Ammon's horn (tissue), 1 donor: ENCODE data around the gene CTBP2.

Experiments
- DNase-seq: peaks from one replicate; pipeline ENCODE4 v3.0.0-alpha.2; 2016; ENCODE audit warnings: low spot score

Gene CTBP2

DNA sequence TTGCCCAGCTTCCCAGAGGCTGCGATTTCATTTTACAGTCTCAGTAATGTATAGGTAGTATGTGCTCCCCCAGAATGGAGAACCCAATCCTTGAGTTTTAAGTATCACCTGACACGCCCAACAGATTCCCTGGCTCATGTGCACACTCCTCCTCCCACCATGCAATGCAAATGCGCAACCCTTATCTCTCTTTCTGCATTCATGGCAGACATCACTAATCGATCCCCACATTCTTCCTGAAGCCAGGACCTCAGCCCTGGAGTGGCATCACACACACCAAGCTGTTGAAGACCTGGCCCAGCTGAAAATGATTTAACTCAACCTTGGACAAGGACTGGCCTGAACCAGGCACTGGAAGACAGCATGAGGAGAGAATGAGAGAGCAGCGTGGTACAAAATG lies 150.0 kb downstream of the CTBP2 start:
- no peak for DNase-seq

DNA sequence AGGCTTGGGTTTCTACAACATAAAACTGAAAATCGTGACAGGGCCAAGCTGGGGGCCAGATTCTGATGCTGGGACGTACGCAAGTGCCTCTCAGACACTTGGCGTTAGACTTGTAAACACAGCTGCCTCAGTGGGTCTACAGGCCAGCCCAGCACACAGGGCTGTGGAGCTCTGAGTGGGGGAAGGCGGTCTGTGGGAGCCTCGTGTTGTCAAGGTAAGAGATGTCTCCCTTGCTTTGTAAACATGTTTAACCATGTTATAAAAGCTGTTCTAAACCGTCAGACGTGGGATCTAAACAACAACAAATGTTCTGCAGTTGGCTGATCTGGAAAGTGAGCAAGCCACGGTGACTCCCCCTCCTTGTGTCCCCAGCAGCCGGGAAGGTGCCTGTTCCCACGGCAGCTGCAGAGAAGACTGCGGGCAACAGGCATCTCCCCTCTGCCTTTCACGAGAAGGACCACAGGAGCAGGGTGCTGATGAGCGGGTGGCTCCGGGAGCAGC lies 150.7 kb downstream of the CTBP2 start:
- peak; percentile 49 for DNase-seq

DNA sequence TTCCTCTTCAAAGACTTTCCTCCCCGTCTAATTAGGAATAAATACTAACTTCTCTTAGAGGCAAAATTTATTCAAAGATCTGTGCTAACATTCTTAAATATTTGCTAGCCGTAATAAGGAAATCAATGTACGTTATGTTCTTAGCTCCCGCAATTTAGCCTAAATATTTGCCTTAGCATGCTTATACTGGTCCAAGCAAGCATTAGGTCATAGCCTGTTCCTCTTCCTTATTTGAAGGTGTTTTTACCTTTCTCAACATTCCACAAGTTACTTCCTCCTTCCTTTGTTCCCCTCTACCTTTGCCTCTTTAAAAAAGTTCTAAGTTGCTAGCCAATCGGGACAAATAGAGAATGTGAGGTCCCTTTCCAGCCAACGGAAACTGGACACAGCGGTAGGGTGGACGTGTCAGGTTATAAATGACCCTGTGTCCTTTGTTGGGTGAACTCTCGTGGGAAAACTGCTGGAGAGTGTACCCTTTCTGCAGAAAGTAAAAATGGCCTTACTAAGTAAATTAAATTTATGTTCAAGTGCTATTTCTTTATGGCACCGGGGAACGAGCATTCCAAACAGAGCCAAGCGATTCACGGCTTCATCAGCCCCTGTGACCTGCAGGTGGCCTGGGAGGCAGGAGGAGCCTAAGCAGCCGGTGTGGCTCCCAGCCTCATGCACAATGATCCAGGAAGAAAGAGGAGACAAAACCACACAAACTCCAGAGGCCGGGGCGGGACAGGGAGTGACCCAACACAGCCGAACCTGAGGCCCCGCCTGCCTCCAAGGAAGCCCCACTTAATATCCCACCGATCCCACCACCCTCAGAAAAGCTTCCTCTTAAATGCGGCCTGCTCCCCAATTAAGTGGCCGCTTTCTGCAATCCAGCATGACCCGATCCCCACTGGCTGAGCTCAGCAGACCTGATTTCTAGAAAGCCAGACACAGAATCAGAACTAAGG lies 151.4 kb downstream of the CTBP2 start:
- DNase-seq: no peak

DNA sequence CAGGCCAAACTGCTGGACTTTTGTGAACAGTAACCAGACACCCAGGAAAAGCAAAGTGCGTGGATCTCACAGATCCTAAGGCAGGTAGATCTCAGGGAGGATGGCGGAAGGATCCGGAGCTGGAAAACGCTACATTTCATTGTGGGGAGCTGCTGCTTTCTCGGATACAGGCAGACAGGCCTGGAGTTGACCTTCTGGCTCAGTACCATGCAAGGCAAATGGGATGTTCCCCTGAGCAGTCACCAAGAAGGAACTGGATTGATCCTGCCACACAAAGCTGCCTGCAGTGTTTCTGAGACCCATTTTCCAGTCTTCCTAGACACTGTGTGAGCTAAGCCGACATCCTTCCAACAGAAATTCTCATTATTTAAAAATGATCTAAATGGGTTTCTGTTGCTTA lies 152.9 kb downstream of the CTBP2 start:
- DNase-seq: no peak

DNA sequence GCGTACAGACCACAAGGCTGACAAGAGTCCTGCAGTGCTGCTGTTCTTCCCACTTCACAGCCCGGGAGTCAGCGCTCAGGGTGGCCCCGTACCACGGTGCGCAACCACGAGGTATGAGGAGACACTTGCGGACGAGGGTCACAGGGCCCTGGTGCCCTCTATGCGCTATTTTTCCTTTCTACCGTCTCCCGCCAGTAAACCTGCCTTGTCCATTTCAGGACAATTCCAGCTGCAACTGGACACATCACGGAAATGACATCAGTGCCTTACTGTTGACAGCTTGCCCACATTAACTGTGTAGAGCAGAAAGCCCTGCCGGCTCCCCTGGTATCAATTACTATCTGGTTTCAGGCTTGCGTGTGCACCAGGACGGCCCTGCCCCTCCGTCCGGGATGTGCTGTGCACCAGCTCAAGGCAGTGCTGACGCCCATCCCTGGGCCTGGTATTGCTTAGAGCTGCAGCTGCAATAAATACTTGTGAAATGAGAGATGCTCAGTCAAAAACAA lies 153.4 kb downstream of the CTBP2 start:
- DNase-seq: no peak

DNA sequence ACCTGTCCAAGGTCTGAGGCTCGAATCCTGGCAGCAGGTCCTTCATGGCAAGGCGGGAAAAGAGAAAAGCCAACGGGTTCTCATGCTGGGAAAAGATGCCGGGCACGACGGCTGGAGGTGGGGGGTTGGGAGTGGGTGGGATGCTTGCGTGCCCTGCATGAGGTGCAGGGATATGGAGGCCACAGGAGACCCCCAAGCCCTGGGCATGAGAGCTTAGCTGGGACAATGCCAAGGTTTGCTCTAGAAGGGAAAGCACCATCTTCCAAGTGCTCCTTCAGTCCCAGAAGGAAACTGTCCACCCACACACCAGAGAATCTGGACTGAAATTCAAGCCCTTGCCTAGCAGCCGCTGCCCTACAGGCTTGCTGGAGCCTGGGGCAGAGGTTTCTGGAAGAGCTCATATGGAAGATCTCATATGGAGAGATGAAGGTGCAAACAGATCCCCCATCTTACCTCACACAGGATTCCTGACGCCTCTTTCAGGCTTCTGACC lies 154.1 kb downstream of the CTBP2 start:
- DNase-seq: no peak

DNA sequence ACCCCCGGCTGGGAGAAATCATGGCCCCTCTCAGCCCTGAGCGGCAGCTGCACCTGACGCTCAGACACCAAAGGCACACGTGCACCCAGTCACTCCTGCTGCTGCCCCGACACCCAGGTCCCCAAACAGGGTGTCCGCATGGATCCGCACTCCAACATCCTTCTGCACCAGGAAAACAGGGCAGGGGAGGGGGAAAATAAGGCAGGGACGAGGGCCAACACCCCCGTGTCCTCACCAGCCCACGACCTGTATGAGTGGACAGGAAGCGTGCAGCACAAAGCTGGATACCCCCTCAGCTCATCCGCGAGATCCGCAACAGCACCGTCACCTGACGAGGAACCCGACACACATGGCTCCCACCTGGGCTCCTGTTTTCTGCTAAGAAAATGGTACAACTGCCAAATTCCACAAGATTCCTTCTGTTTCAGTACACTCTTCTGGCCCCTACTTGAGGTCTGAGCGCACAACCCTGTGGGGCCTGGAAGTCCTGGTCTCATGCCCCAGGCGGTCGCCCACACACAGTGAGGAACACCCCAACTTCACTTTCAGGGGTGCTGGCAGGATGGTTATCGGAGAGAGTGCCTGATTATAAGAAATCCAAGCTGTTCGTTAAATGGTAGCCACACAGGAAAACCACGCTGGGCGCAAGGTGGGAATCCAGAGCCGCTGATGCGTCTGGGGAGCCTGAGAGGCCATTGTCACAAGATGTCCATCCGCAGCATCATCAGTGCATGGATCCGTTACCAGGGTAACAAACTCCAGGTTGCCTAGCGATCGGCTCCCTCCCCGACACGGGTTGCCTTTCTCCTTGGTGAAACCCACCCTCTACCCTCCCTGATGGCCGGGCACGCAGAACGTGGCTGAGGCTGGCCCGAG lies 154.8 kb downstream of the CTBP2 start:
- DNase-seq: peak; percentile 59

DNA sequence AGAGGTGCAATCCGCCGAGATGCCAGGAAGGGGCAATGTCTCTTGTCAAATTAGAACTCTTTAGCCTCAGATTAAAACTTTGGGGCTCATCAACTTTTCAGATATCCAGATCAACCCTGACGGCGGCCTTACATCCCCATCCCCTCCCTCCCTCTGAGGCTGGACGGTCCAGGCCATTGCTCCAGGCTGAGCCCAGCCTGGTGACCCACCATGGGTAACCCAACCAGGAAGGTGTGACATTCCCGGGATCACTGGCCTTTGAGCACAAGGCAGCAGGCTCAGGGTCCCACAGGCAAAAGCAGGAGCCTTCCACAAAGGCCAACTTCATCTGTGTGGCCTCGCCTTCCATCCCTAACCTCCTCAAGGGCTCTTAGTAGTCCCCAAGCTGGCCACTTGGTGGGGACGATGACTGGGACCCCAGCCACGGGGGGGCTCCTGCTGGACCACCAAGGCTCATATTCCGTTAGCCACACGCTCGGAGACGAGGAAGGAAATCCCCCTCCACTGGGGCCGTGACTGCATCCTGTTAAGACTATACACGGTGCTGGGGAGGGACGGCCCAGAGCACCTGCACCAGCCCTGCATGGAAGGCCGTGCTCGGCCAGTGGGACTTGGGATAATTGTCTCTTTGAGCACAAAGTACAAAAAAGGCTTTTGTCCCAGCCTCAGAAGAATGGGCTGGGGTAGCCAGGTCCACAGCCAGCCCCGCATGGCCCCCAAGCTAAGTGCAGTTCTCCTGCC lies 155.6 kb downstream of the CTBP2 start:
- DNase-seq: no peak

DNA sequence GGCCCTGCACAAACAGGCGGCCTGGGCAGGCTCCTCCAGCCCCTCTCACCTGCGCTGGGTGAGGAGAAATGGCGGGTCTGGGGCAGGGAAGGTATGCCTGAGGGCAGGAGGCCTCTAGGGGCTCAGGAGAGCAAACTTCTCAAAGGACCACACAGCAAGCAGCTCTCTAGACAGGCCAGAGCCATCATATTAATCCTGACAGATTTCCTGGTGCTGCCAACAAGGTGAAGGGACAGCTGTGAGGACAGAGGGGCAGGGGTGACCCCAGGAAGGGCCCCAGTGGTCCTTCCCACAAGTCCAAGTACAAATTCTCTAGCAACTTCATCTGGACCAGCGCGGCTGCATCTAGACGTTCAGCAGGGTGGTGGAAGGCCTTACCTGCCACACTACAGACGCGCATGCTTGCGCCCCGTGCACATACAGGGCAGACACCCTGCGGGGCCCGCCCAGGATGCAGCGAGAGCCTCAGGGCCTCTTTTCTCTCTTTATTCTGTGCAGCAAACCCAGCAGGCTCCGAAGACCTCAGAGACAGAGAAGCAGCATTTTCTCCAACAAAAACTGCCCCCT lies 156.4 kb downstream of the CTBP2 start:
- DNase-seq: no peak

DNA sequence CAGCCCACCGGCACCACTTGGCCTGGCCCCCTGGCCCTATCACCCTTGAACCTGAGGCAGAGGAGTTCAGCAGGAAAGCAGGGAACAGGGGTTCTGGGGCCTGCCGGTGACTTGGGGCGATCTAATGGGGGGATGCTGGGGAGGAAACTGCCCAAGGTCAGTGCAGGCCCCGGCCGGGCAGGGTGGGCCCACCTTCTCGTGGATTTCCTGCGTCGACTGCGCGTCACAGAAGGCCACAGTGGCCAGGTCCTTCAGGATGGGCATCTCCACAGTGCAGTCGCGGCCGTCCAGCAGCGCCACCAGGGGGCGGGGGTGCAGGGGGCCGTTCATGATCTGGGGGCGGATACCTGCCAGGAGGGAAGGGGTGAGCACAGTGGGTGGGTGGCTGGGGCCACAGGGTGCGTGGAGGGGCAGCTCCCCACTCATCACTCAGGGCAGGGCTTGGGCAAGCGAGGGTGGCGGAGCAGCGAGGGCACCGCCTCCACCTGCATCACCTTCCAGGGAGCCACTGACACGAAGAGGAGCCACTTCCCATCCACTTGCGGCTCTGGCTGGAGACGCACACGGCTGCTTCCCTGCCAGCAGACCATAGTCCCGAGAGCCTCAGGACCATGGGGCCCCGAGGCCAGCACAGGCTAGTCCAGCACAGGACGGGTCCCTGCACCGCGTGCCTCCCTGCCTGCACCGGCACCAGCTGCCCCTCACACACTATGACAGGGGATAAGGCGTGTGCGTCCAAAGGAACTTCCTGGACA lies 157.0 kb downstream of the CTBP2 start:
- DNase-seq: no peak

DNA sequence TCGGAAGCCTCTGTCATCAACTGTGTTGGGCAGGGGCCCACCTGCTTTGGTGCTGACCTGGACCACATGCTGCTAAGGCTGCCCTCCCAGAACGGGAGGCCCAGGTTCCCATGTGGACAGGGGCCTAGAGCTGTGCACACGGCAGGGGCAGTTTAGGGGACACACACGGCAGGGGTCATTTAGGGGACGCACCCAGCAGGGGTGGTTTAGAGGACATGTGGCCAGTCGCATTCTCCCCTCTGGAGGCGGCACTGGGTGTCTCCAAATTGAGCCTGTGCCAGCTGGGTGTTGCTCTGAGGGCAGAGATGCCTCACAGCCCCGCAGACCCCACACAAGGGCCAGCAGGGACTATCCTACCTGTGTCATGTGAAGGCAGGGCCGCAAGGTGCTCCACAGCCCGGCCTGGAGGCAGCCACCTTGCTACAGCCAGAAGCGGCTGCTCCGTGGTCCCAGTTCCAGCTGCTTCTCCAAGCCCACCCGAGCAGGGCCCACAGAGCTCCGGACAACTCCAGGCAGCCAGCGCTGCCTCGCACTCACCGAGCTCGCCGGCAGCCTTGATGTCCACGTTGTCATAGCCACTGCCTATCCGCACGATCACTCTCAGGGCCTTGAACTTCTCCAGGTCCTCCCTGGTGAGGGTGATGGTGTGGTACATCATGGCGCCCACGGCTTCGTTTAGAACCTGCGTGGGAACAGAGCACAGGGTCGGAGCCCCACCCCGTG lies 157.8 kb downstream of the CTBP2 start:
- no peak for DNase-seq

DNA sequence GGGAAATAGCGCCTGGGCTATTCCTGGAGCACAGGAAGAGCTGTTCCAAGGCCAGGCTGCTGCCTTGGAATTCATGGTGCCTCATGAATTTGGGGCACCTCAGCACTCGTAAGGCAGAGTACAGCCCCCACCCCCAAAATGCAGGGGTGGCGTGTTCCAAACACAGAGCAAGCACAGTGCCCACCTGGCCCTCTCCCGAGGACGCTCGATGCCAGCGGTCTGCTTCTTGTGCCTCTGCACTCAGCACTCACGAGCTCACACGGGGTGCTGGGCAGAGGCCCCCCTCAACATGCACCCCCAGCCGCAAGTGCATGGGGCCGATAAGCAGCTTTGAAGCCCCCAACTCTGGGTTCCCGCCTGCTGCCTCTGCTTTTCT lies 158.3 kb downstream of the CTBP2 start:
- no peak for DNase-seq

DNA sequence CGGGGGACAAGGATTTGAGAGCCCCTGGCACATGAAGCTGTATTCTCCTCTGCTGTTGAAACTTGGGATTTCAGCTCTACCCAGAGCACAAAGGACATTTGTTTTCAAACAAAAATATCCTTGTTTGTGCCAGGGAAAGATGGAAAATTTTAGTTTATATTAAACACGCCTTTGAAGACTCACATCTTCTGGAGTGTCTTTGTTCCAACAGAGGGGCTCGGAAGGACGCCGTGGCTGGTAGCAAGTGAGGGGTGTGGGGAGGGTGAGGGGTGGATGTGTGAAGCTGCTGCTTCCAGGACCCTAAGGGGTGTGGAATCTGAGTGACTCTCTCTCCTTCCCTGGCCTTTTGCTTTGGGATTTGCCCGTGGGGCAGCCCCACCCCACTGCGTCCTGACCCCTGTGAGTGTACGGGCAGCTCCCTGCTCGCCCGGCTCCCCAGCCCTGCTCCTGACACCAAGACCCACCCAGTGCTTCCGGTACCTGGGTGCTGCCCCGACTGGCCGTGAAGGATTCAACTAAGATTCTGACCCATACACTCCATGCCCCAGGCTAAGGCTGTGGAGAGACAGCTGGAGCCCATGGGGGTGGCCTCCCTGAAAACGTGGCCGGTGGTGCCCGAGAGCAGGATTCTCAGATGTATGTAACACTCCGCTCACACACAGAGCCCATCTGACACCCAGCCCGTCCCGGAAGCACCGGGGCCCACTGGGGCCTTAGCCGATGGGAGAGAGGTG lies 158.9 kb downstream of the CTBP2 start:
- DNase-seq: peak; percentile 51

DNA sequence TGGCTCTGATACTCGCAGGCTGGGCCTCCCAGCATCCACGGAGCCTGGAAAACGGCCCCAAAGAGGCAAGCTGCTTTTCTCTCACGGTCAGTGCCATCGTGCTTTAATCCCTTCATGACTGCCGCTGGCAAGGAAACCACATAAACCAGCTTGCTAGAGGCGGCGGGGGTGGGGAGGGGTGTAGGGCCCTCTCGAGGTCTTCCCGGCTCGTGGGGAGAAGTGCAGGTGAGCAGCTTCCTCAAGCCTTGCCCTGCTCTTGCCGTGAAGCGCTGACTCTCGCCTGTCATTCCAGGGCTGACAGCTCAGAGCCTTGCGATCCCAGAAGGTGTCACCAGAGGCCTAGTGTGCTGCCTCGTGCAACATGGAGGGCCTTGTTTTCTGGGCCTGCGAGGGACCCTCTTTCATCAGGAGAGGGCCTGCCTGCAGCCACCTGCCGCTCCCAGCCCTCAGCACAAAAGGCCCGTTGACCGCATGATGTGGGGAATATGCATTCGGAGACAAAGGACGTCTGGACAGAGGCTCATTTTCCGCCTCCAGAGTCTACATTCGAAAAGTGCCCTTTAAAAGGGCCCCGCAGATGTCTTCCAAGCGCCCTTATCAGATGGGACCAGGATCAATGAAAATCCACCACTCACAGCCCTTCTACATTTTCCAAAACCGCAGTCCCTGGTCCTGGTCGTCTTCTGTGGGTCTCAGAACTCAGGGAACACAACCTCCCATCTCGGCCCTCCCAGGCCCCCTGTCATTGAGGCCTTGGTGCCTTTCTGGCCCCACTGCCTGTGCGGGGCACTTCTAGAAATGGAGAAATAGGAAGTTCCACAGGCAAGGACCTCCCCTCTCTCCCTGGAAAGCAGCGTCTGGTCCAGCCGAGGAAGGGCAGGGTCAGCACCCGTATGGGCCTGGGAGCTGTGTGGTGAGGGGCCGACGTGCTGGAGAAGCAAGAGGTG lies 159.7 kb downstream of the CTBP2 start:
- peak; percentile 74 for DNase-seq

DNA sequence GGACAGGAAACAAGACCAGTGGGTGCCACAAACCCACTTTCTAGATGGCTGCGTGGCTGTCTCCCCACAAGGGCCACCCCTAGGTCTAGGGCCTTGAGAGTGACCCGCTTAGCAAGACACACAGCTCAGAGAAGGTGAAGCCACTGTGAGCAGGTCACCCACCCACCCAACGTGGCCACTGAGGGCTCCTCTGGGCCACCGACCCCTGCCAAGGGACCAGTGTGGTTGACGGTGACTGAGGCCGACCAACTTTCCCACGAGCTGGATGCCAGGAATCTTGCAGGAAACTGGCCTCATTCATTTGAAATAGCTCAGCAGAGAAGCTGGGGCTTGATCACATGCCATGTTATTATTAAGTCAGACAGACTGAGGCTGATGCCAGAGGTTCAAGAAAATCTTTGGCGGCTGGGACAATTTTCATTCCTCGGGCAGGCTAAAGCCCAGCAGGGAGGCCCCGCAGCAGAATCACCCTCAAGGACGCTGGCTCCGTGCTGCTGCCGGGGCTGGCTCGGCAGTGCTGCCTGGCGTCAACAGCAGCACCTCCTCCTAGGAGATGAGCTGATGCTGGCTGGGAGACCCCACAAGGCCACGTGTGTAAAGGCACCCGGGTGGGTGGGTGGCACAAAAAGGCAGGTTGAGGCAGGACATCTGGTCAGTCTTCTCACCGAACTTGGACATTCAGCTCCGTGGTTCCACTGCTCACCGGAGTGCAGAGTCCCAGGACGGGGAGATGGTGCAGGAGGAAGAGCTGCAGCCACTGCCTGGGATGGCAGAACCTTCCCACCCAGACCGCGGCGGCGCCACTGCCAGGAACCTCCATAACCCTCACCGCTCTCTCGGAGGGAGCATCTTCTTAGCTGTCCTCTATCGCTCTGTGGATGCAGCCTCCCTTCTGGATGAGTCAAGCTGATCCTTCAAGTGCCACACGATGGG lies 160.7 kb downstream of the CTBP2 start:
- peak; percentile 72 for DNase-seq

DNA sequence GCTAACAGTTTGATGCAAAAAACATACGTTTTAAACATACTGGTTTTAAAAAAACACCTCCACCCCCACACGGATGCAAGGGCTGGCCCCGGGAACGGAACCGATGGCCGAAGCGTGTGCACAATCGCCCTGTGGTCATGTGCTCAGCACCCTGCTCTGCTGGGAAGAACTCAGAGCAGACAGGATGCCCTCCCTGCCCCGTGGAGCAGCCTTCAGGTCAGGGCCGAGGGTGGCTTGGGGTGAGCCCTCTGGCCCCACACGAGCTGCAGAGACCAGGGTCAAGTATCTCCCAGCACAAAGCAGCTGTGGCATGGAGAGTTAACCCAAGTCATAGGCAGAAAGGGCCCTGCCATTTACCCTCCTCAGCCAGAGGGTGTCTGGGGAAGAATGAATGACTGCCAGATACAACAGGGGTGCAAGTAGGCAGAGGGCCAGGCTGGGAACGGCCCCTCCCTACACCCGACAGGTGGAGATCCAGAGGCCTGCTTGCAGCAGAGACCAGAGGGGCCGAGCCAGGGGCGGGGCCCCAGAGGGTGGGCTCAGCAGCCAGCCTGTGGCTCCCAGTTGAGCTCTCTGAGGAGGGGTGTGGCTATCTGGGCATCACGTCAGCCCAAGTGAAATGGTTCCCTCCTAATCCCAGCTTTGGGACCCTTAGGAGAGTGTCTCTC lies 161.6 kb downstream of the CTBP2 start:
- DNase-seq: no peak
